Medulla oblongata (tissue), 1 donor: ENCODE measurements around the gene ELL.
"Not testable (repeated sequence)": the region's sequence is repeated elsewhere in the genome, so short reads cannot be mapped to it uniquely, and the experiment has no call there.

ENCODE experiments used
- DNase-seq: peaks from one replicate; pipeline ENCODE4 v3.0.0-alpha.2; 2015; ENCODE audit errors: extremely low spot score

The ELL gene

GRCh38 chr19:18531485-18531884 lies 9.6 kb upstream of the ELL start:
- no peak for DNase-seq

DNA sequence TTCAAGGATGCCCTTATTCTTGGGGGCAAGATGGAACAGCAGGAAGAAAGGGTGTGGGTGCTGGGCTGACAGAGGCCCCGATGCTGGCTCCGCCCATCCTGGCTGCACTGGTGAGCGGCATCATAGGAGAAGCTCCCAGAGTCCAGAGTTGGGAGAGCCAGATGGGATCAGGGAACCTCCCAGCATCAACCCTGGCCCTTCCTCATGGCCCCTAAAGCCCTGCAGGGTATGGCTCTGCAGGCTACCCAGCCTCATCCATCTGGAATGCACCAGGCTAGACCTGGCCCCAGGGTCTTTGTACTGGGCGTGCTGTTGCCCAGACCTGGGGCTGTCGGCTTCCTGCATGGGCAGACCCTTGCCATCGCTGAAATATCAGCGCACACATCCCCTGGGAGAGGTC lies 7.9 kb upstream of the ELL start:
- DNase-seq, result no peak

- DNase-seq, result no peak
Measured at GRCh38 chr19:18526316-18526715, 4.4 kb upstream of the ELL start.

DNA sequence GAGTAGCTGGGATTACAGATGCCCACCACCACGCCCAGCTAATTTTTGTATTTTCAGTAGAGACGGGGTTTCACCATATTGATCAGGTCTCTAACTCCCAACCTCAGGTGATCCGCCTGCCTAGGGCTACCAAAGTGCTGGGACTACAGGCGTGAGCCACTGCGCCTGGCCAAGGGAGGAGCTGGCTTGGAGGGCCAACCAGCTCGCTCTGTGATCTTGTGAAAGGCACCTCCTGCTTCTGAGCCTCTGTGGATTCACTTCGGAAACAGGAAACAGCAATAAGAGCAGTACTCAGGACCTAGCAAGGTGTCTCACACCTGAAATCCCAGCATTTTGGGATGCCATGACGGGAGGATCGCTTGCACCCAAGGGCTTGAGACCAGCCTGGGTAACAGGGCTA lies 2.0 kb upstream of the ELL start:
- DNase-seq, result no peak

GRCh38 chr19:18522862-18523440 lies 1.1 kb upstream of the ELL start:
- not testable (repeated sequence) for DNase-seq

DNA sequence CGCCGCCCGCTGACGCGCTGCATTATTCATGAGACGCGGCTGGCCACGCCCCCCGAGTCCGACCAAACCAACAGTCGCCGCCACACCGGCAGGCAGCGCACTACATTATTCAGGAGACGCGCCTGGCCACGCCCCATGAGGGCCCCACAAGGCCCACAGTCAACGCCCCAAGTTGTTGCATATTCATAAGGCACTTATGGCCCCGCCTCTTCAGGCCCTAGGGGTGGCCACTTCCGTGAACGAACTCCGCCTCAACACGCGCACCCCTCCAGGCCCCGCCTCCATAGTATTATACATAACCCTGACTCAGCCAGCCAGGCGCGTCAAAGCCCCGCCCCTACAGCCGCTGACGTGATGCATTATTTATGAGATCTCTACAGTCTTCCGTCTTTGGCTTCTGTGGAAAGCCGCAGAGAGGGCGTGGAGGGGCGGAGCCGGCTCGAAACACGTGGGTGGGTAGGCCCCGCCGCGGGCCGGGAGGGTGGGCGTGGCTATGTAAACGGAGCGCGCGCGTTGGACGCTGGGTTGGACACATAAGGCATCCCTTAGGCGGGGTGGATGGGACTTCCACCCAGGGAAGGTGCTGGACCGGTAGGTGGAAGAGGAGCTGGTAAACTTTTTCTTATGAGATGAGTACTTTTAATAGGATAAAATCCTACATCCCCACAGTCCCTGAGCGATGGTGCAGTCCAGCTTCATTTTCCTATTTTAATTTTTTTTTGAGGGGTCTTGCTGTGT lies 423 bp upstream of the ELL start:
- DNase-seq, result peak; percentile 100

- peak; percentile 47 for DNase-seq
Measured at GRCh38 chr19:18520848-18521691, 800 bp downstream of the ELL start.

DNA sequence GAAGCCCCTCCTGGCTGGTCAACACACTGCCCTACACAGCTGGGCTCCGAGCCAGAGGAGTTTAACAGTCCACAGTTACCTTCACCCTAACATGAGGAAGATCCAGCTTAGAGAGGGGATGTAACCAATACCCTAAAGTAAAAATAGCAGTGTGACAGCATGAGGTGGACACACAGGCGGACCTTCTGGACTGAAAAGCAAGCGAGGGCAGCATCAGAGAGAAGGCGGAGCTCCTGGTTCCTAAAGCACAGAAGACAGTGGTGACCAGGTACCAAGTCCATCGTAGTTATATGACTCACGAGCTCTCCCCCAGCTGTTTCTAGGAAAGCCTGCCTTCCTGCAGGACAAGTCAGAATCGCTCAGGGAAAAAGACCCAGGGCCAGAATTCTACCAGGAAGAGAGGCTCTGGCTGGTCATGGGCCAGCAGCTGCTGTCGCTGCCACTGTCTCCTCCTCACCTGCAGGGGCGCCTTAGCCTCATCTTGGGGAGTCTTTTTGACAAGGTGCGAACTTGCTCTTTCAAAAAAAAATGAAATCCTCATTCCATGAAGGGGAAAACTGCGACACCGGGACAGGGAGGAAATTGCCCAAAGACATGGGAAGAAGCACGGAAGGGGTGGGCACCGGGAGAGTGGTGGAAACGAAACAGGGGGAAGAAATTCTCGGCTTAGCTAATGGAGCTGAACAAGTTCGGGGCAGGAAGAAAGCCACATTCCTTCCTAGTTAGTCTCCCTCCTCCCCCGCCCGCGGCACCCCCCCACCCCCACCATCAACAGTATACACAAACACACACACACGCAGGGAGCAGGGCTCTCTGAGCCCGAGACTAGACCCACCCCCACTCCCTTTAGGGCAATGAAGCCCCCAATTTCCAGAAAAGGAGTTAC lies 1.7 kb downstream of the ELL start:
- DNase-seq, result peak; percentile 65

DNA sequence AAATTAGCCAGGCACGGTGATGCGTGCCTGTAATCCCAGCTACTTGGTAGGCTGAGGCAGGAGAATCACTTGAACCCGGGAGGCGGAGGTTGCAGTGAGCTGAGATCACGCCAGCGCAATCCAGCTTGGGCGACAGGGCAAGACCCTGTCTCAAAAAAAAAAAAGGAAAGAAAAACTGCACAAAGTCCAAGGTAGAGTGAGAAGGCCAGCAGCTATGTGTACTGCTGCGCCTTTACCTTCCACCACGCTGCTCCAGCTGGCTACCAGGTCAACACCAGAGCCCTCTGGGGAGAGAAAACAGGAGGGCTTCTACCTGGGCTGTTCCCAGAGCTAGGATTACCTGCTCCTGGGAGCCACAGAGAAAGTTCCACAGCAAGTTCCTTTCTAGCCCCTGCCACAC lies 3.2 kb downstream of the ELL start:
- DNase-seq, result no peak

GRCh38 chr19:18517606-18518005 lies 4.3 kb downstream of the ELL start:
- DNase-seq, result no peak

- no peak for DNase-seq
Measured at GRCh38 chr19:18515959-18516358, 5.9 kb downstream of the ELL start.

- DNase-seq, result no peak
Measured at GRCh38 chr19:18514800-18515682, 6.8 kb downstream of the ELL start.

- no peak for DNase-seq
Measured at GRCh38 chr19:18513868-18514267, 8.0 kb downstream of the ELL start.

DNA sequence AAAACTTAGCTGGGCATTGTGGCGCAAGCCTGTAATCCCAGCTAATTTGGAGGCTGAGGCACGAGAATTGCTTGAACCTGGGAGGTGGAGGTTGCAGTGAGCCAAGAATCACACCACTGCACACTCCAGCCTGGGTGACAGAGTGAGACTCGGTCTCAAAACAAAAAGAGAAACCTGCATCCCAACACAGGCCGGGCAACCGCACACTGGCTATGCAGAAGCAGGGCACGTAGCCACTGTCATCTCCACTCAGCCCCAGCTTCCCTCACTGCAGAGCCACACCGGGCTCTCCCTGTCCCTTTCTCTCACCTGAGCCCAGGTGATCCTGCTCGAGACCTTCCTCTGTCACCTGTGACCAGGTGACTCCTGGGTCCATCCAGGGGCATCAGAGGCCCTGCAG lies 11.7 kb downstream of the ELL start:
- no peak for DNase-seq

DNA sequence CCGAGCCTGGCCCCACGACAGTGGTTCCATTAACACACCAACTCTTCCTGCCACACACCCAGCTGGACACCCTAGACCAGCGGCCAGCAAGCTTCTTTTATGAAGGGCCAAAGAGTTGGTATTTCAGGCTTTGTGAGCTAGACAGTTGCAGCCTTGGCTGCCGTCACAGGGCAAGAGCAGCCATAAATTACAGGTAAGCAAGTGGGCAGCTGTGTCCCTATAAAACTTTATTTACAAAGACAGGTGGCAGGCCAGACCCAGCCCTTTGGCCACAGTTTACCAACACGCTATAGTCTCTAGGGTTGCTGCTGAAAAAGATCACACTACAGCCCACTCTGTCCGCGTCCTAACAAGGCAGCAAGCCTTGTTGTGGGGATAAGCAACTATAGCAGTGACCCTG lies 13.3 kb downstream of the ELL start:
- DNase-seq, result no peak

GRCh38 chr19:18507727-18508440 lies 14.0 kb downstream of the ELL start:
- DNase-seq, result no peak

DNA sequence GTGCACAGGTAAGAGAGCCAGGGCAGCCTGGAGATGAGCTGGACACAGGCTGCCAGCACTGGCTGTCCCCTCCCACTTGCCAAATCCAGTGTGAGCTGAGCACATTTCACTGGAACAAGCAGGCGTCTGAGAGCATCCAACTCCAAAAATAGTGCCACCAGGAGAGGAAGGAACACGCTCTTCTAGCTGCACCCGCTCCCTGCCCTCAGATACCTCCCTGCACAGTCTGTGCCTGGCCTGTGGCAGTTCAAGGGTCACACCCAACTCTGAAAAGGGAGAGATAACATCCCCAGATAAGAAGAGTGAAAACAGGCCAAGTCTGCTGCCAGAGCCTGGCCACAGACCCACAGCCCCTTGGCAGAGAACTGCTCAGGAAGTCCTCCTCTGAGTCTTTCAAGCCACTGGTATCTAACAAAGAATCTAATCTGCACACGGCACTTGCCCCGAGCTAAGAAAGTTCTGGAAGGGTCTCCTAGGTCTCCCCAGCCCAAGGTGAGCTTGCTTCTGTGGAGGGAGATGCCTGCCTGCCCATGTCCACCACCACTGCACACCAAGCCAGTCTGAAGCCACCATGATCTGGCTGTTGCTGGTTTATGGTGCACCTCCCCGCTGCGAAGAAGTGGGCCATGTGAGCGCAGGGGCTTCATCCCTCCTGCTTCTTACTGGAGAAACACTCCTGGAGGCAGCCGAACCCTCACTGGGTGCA lies 14.7 kb downstream of the ELL start:
- no peak for DNase-seq

DNA sequence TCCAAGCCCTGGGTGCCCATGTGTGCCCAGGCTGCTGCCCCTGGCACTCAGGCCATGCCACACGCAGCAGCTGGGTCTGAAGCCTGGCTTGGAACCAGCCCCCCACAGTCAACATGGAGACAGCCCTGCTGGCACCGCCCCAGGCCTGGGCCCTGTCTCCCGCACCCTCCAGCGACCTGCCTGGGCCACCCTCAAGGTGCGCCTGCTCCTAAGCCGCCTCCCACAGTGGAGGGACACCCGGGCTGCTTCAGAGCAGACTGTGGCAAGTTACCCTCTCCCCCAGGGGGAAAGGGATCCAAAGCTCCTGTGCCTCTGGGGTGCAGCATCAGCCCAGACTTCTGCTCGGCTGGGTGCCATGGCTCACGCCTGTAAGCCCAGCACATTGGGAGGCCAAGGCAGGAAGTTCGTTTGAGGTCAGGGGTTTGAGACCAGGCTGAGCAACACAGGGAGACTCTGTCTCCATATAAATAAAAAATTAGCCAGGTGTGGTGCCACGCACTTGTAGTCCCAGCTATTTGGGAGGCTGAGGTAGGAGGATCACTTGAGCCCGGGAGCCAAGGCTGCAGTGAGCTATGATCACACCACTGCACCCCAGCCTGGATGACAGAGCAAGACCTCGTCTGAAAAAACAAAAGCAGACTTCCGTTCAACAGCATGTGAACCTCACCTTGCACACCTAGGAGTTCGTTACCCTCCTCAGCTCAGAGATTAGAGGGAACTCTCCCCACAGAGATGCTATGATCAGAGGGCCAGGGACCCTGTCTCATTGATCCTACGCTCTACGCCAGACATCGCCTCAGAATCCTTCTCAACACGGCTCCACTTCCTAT lies 15.6 kb downstream of the ELL start:
- DNase-seq, result no peak
